Upper lobe of left lung (tissue), 6 donors: Measurements from ENCODE around the gene FGF23. TPM values are rescaled to one million over a fixed set of nuclear protein-coding genes. Genes with fewer than 3 reads are reported as not detected.

ENCODE experiments used
- ATAC-seq, 2 donors: fragments of 200-7000 bp; cut with Tn5 transposase; one replicate each; pipeline ENCODE4 v1.9.1; 2022; ENCODE audit warnings: mild to moderate bottlenecking in 2 of 2, moderate library complexity in 2 of 2; ENCODE audit not compliant: low FRiP score in 2 of 2
- DNase-seq, 2 donors: peaks; one replicate each; pipeline ENCODE4 v3.0.0-alpha.2; 2019 to 2020
- H3K27ac ChIP-seq, 4 donors: fragments of 200-600 bp; sonication (generic); one replicate each; pipeline ENCODE4 v1.5.1; 2016 to 2019
- H3K27me3 ChIP-seq, 4 donors: fragments of 200-600 bp; sonication (generic); one replicate each; pipeline ENCODE4 v1.5.1; 2017 to 2019
- H3K36me3 ChIP-seq, 4 donors: fragments of 200-600 bp; sonication (generic); one replicate each; pipeline ENCODE4 v1.5.1; 2016 to 2019
- H3K4me1 ChIP-seq, 4 donors: fragments of 200-600 bp; sonication (generic); one replicate each; pipeline ENCODE4 v1.5.1; 2018 to 2019
- H3K4me3 ChIP-seq, 4 donors: fragments of 200-600 bp; sonication (generic); one replicate each; pipeline ENCODE4 v1.5.1; 2017 to 2019; ENCODE audit warnings: mild to moderate bottlenecking in 2 of 4, moderate library complexity in 1 of 4
- H3K9me3 ChIP-seq, 4 donors: fragments of 200-600 bp; sonication (generic); one replicate each; pipeline ENCODE4 v1.5.1; 2018 to 2019
- EP300 ChIP-seq, 4 donors: sonication (generic); formaldehyde crosslinking; IDR thresholded peaks; one replicate each; pipeline ENCODE4 v1.5.1; 2017; ENCODE audit warnings: antibody characterized with exemption in 4 of 4, control low read depth in 2 of 4
- POLR2A ChIP-seq, 4 donors: fragments of 450-650 bp; IDR thresholded peaks; one replicate each; pipeline ENCODE4 v1.5.1; 2016 to 2017; ENCODE audit warnings: antibody characterized with exemption in 4 of 4, mild to moderate bottlenecking in 2 of 4
- POLR2AphosphoS5 ChIP-seq, 2 donors: sonication (generic); formaldehyde crosslinking; IDR thresholded peaks; one replicate each; pipeline ENCODE4 v1.5.1; 2017; ENCODE audit warnings: antibody characterized with exemption in 2 of 2
- WGBS, 2 donors: methylation state at CpG; one replicate each; pipeline ENCODE4 v1.1.5; 2017 to 2018; 5-methylcytosine and 5-hydroxymethylcytosine counted together
- total RNA-seq, 6 donors: library from RNA; depleted of rRNA in 4 of 6; stranded (reverse); fragments of >200 nt in 4 of 6; gene quantifications; one replicate each; pipeline versions ENCODE4 v1.1.0 to v1.2.1, GENCODE V29; 2016 to 2021
- TF ChIP-seq, protein P1 (sequence below), 6 experiments: fragments of 450-650 bp in 4 of 6; fragments of 200-600 bp in 2 of 6; sonication (generic) in 2 of 6; IDR thresholded peaks; one replicate each; pipeline ENCODE4 v1.5.1; 2016 to 2019; ENCODE audit warnings: antibody characterized with exemption in 6 of 6
- donor health status: DM: no; HTN: no; CAD: no; lungs with moderate emphysema.
- donor health status: DM: no; HTN: yes; CAD: no; lungs with severe emphysema.

FGF23 gene
- total RNA-seq, 6 donors from 2014 or later: not detected

DNA sequence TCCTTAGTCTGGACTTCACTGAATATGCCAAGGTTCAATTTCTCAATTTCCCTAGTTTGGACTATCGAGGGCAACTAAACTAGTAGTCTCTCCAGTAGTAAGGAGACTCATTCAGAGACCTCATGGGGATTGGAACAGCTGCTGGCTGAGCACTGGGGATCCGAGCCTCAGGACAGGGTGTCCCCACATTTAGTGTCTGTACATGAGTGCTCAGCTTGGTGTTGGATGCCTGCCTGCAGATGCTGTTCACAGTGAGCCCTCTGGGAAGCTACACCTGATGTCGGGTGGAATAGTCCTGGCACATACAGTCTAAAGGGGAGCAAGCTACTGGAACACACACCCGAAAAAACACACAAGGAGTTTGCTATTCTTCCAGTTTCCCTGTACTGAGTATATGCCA lies 820 bp upstream of the FGF23 start:
- ATAC-seq: no peak
- Histone ChIP-seq H3K27me3 (no peaks in the 10 kb centered on the region), H3K4me3 (no peak overlapping the region), H3K36me3 (no peaks in the 10 kb centered on the region), H3K4me1 (no peaks in the 10 kb centered on the region), H3K9me3 (no peaks in the 10 kb centered on the region), H3K27ac (no peak overlapping the region)
- DNase-seq: no peak
- no peak for TF ChIP-seq POLR2AphosphoS5 (IDR thresholded peaks at IDR 0.05)
- TF ChIP-seq, protein P1, sequence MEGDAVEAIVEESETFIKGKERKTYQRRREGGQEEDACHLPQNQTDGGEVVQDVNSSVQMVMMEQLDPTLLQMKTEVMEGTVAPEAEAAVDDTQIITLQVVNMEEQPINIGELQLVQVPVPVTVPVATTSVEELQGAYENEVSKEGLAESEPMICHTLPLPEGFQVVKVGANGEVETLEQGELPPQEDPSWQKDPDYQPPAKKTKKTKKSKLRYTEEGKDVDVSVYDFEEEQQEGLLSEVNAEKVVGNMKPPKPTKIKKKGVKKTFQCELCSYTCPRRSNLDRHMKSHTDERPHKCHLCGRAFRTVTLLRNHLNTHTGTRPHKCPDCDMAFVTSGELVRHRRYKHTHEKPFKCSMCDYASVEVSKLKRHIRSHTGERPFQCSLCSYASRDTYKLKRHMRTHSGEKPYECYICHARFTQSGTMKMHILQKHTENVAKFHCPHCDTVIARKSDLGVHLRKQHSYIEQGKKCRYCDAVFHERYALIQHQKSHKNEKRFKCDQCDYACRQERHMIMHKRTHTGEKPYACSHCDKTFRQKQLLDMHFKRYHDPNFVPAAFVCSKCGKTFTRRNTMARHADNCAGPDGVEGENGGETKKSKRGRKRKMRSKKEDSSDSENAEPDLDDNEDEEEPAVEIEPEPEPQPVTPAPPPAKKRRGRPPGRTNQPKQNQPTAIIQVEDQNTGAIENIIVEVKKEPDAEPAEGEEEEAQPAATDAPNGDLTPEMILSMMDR (IDR thresholded peaks at IDR 0.05): no peak
- WGBS, 2 donors: 78 to 88% methylated on average over 4 of the region's 4 CpGs

DNA sequence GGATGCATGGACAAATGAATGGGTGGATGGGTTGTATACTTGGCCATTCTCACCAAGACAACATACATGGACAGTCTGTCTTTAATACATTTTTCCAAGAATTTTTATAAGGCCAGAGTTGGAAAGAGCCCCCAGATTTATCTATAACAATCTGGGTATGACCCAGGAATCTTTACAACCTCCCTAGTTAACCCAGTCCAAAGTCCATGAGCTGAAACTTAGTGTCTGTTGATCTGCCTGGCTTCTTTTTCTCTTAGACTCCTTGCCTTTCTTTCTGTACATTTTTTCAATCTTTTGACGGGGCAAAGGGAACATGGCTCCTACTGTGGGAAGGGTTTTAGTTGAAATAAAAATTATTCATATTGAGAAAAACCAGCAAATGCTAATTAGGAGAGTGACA lies 740 bp downstream of the FGF23 start:
- no peak for DNase-seq
- H3K9me3 ChIP-seq: no peaks in the 10 kb centered on the region
- no peak overlapping the region for H3K4me3 ChIP-seq
- no peak overlapping the region for H3K27ac ChIP-seq
- 79 to 81% methylated on average over 1 of the region's 1 CpG for WGBS, 2 donors
- no peak for ATAC-seq
- no peaks in the 10 kb centered on the region for H3K27me3 ChIP-seq
- H3K36me3 ChIP-seq: no peaks in the 10 kb centered on the region
- H3K4me1 ChIP-seq: no peaks in the 10 kb centered on the region
- TF ChIP-seq POLR2A (IDR thresholded peaks at IDR 0.05) (no peak), EP300 (IDR thresholded peaks at IDR 0.05) (no peak), POLR2AphosphoS5 (IDR thresholded peaks at IDR 0.05) (no peak)
- TF ChIP-seq, protein P1 (IDR thresholded peaks at IDR 0.05): no peak

DNA sequence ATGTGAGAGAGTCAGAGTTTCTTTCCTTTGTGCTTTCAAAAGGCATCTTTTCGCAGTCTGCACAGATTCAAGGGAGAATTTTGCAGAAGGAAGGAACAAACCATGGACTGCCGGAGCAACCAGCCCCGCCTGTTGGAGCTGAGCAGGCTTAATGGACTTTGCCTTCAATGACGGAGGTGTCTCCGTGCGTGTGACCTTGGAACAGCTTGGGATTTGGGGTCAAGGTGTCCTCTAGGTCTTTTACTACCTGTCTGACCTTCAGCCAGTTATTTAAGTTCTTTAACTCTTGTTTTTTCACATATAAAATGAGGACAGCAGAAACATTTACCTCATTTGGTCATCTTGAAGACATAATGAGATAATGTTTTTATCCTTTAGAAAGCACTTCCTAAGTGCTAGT lies 4.1 kb downstream of the FGF23 start:
- H3K36me3 ChIP-seq: no peaks in the 10 kb centered on the region

DNA sequence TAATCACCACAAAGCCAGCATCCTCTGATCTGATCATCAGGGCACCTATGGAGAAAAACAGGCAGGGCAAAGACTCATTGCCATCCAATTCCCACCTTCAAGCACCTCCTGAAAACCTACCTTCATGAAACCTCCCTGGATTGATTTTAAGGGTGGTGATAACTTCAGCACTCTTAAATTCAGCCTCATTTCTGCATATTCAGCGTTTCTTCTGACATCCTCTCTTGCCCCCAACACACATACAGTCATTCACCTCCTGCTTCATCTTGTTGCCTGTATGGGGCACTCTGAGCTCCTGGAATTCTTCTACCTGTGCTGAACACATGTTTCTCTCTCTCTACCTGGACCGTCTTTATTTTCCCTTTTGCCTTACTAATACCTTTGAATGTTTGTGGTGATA lies 6.9 kb downstream of the FGF23 start:
- Histone ChIP-seq H3K36me3 (no peaks in the 10 kb centered on the region), H3K27ac (no peak overlapping the region), H3K4me3 (no peak overlapping the region), H3K27me3 (no peaks in the 10 kb centered on the region), H3K4me1 (no peaks in the 10 kb centered on the region), H3K9me3 (no peaks in the 10 kb centered on the region)
- WGBS, 2 donors: 87 to 94% methylated on average over 2 of the region's 2 CpGs
- TF ChIP-seq, protein P1 (IDR thresholded peaks at IDR 0.05): no peak
- TF ChIP-seq EP300 (IDR thresholded peaks at IDR 0.05) (no peak), POLR2A (IDR thresholded peaks at IDR 0.05) (no peak), POLR2AphosphoS5 (IDR thresholded peaks at IDR 0.05) (no peak)
- ATAC-seq (no peak), DNase-seq (no peak)

More for the DNA sequence above, 4.1 kb downstream of the FGF23 start:
- H3K4me3 ChIP-seq: no peak overlapping the region
- no peak overlapping the region for H3K27ac ChIP-seq
- DNase-seq (no peak), ATAC-seq (no peak)
- no peaks in the 10 kb centered on the region for H3K9me3 ChIP-seq
- H3K27me3 ChIP-seq: no peaks in the 10 kb centered on the region
- WGBS, 2 donors: 71 to 85% methylated on average over 6 of the region's 6 CpGs
- TF ChIP-seq, protein P1 (IDR thresholded peaks at IDR 0.05): no peak
- TF ChIP-seq POLR2AphosphoS5 (IDR thresholded peaks at IDR 0.05) (no peak), POLR2A (IDR thresholded peaks at IDR 0.05) (no peak), EP300 (IDR thresholded peaks at IDR 0.05) (no peak)
- H3K4me1 ChIP-seq: no peaks in the 10 kb centered on the region

DNA sequence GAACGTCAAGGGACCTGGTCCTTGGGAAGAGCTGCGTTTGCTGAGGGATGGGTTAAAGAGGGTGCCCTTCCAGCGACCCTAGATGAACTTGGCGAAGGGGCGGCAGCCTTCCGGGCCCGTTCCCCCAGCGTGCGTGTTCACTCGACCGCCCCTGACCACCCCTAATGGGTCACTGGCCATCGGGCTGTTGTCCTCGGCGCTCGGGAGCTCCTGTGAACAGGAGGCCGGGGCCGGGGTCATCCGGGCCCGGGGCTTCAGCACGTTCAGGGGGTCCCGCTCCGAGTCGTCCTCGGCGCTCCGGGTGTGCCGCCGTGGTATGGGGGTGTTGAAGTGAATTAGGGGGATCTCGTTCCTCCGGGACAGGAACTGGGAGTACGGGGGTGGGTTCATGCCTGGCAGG lies 9.2 kb downstream of the FGF23 start:
- H3K36me3 ChIP-seq: no peaks in the 10 kb centered on the region
- WGBS, 2 donors: 94 to 97% methylated on average over 20 to 24 of the region's 31 CpGs
- H3K27ac ChIP-seq: no peak overlapping the region
- no peaks in the 10 kb centered on the region for H3K27me3 ChIP-seq
- H3K4me3 ChIP-seq: no peak overlapping the region
- peak in 1 of 2 donors; percentile 68 for DNase-seq
- ATAC-seq: peak in 1 of 2 donors; percentile 49
- H3K4me1 ChIP-seq: no peaks in the 10 kb centered on the region
- TF ChIP-seq POLR2A (IDR thresholded peaks at IDR 0.05) (no peak), POLR2AphosphoS5 (IDR thresholded peaks at IDR 0.05) (no peak), EP300 (IDR thresholded peaks at IDR 0.05) (no peak)
- TF ChIP-seq, protein P1 (IDR thresholded peaks at IDR 0.05): no peak
- no peaks in the 10 kb centered on the region for H3K9me3 ChIP-seq
